Esophagus muscularis mucosa (tissue), 4 donors: ENCODE data around the gene LYRM1. TPM values are rescaled to one million over a fixed set of nuclear protein-coding genes. Genes with fewer than 3 reads are reported as not detected.

Source experiments
- DNase-seq: peaks from one replicate; pipeline ENCODE4 v3.0.0-alpha.2; 2017; ENCODE audit errors: extremely low spot score
- H3K27ac ChIP-seq, 4 donors: fragments of 200-600 bp; sonication (generic); replicated peaks in 1 of 4; 1 replicate in 3 of 4; 2 replicates in 1 of 4; pipeline ENCODE4 v1.5.1; 2016 to 2019; ENCODE audit warnings: mild to moderate bottlenecking in 1 of 4
- H3K27me3 ChIP-seq, 4 donors: fragments of 200-600 bp; sonication (generic); one replicate each; pipeline versions ENCODE4 v1.5.1 to v1.6.0; 2016 to 2019
- H3K36me3 ChIP-seq, 4 donors: fragments of 200-600 bp; sonication (generic); one replicate each; pipeline ENCODE4 v1.5.1; 2016 to 2019
- H3K4me1 ChIP-seq, 4 donors: fragments of 200-600 bp; sonication (generic); one replicate each; pipeline ENCODE4 v1.5.1; 2016 to 2019
- H3K4me3 ChIP-seq, 4 donors: fragments of 200-600 bp; sonication (generic); 1 replicate in 2 of 4; 2 replicates in 2 of 4; pipeline ENCODE4 v1.5.1; 2016 to 2019; ENCODE audit warnings: mild to moderate bottlenecking in 4 of 4, moderate library complexity in 1 of 4
- H3K9me3 ChIP-seq, 4 donors: fragments of 200-600 bp; sonication (generic); 1 replicate in 3 of 4; 2 replicates in 1 of 4; pipeline ENCODE4 v1.5.1; 2016 to 2019
- EP300 ChIP-seq: sonication (generic); formaldehyde crosslinking; IDR thresholded peaks from one replicate; pipeline ENCODE4 v1.6.1; 2017; ENCODE audit warnings: antibody characterized with exemption
- POLR2A ChIP-seq: fragments of 450-650 bp; IDR thresholded peaks from one replicate; pipeline ENCODE4 v1.6.1; 2017; ENCODE audit warnings: antibody characterized with exemption, moderate library complexity, mild to moderate bottlenecking, low read depth
- POLR2AphosphoS5 ChIP-seq, 2 donors: sonication (generic); formaldehyde crosslinking; IDR thresholded peaks; one replicate each; pipeline ENCODE4 v1.6.1; 2017; ENCODE audit warnings: antibody characterized with exemption in 2 of 2
- WGBS: methylation state at CpG from one replicate; pipeline ENCODE4 v1.1.5; 2018; 5-methylcytosine and 5-hydroxymethylcytosine counted together
- intact Hi-C: fragments of 100-400 bp; cut with DNase I; formaldehyde crosslinking; loops from one replicate; pipeline ENCODE4 v1.15.1; 2023
- total RNA-seq, 4 donors: library from RNA; depleted of rRNA; stranded (reverse); fragments of >200 nt; gene quantifications; one replicate each; pipeline versions ENCODE4 v1.1.0 to v1.2.1, GENCODE V29; 2016
- TF ChIP-seq, protein P1 (sequence below), 3 experiments: fragments of 200-600 bp in 2 of 3; fragments of 450-650 bp in 1 of 3; sonication (generic) in 2 of 3; IDR thresholded peaks; one replicate each; pipeline ENCODE4 v1.5.1; 2017 to 2019; ENCODE audit warnings: antibody characterized with exemption in 3 of 3, mild to moderate bottlenecking in 2 of 3, moderate library complexity in 1 of 3

LYRM1 gene
- total RNA-seq, 4 donors from 2014 or later: 38.9 to 69.2 (median 46.4) TPM

DNA sequence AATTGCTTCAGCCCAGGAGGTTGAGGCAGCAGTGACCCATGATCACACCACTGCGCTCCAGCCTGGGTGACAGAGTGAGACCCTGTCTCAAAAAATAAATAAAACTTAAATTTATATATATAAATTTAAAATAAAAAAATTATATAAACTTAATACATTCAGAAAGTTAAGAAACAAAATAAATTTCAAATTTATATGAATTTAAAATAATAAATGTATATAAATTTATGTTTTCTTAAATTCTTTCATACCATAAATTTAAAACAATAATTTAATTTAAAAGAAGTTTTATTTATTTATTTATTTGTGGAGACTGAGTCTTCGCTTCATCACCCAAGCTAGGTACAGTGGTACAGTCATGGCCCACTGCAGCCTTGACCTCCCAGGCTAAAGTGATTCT, 20.2 kb downstream of the LYRM1 start:
- peaks cover 0 to 18% (median 10%) of the 10 kb centered on the region in 4 donors for H3K4me1 ChIP-seq
- H3K36me3 ChIP-seq: peaks cover 6 to 55% (median 36%) of the 10 kb centered on the region in 4 donors
- intact Hi-C loops: no loop called here
- WGBS: 97% methylated on average over 2 of the region's 2 CpGs
- H3K27me3 ChIP-seq: no peaks in the 10 kb centered on the region
- TF ChIP-seq, protein P1, sequence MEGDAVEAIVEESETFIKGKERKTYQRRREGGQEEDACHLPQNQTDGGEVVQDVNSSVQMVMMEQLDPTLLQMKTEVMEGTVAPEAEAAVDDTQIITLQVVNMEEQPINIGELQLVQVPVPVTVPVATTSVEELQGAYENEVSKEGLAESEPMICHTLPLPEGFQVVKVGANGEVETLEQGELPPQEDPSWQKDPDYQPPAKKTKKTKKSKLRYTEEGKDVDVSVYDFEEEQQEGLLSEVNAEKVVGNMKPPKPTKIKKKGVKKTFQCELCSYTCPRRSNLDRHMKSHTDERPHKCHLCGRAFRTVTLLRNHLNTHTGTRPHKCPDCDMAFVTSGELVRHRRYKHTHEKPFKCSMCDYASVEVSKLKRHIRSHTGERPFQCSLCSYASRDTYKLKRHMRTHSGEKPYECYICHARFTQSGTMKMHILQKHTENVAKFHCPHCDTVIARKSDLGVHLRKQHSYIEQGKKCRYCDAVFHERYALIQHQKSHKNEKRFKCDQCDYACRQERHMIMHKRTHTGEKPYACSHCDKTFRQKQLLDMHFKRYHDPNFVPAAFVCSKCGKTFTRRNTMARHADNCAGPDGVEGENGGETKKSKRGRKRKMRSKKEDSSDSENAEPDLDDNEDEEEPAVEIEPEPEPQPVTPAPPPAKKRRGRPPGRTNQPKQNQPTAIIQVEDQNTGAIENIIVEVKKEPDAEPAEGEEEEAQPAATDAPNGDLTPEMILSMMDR (IDR thresholded peaks at IDR 0.05): no peak
- TF ChIP-seq POLR2A: no peak
- no peak for TF ChIP-seq POLR2AphosphoS5 (IDR thresholded peaks at IDR 0.05)
- no peak for TF ChIP-seq EP300
- H3K4me3 ChIP-seq: no peak overlapping the region
- DNase-seq: no peak
- H3K27ac ChIP-seq: no peak overlapping the region
- H3K9me3 ChIP-seq: no peaks in the 10 kb centered on the region

DNA sequence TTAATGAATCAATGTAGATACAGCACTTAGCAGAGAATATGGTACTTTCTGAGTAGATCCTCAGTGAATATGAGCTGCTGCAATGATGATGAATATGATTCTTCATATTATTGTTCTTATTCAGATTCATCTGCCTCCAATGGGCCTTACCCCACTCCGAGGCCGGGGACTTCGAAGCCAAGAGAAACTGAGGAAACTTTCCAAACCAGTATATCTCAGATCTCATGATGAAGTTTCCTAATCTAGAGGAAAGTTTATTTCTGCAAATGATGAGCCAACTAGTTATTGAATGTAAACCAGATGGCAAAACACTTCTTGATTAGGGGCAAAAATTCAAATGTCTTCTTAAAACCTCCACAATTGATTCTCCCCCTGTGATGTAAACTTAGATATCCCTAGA, 23.3 kb downstream of the LYRM1 start:
- Histone ChIP-seq H3K4me1 (peaks cover 0 to 3% (median 3%) of the 10 kb centered on the region in 4 donors), H3K9me3 (no peaks in the 10 kb centered on the region), H3K27me3 (no peaks in the 10 kb centered on the region), H3K36me3 (peaks cover 6 to 49% (median 35%) of the 10 kb centered on the region in 4 donors), H3K27ac (no peak overlapping the region), H3K4me3 (no peak overlapping the region)
- WGBS: 97% methylated on average over 3 of the region's 3 CpGs
- intact Hi-C loops: no loop called here
- TF ChIP-seq, protein P1 (IDR thresholded peaks at IDR 0.05): no peak
- no peak for TF ChIP-seq POLR2AphosphoS5 (IDR thresholded peaks at IDR 0.05)
- TF ChIP-seq POLR2A: no peak
- no peak for TF ChIP-seq EP300
- no peak for DNase-seq

DNA sequence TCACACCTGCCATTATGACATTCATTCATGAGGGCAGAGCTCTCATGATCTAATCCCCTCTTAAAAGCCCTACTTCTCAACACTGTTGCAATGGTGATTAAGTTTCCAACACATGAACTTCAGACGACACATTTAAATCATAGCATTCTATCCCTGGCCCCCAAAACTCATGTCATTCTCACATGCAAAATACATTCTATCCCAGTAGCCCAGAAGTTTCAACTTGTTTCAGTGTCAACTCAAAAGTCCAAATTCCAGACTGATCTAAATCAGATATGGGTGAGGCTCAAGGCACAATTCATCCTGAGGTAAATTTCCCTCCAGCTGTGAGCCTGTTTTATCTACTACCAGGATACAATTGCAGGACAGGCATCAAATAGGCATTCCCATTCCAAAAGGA, 25.2 kb downstream of the LYRM1 start:
- TF ChIP-seq EP300 (no peak), POLR2AphosphoS5 (IDR thresholded peaks at IDR 0.05) (no peak), POLR2A (no peak)
- TF ChIP-seq, protein P1 (IDR thresholded peaks at IDR 0.05): no peak
- 100% methylated on average over 1 of the region's 1 CpG for WGBS
- Histone ChIP-seq H3K4me3 (no peak overlapping the region), H3K4me1 (peaks cover 0 to 16% (median 10%) of the 10 kb centered on the region in 4 donors), H3K27me3 (no peaks in the 10 kb centered on the region), H3K27ac (no peak overlapping the region), H3K9me3 (no peaks in the 10 kb centered on the region), H3K36me3 (peaks cover 6 to 41% (median 32%) of the 10 kb centered on the region in 4 donors)
- no peak for DNase-seq
- intact Hi-C loops: no loop called here

DNA sequence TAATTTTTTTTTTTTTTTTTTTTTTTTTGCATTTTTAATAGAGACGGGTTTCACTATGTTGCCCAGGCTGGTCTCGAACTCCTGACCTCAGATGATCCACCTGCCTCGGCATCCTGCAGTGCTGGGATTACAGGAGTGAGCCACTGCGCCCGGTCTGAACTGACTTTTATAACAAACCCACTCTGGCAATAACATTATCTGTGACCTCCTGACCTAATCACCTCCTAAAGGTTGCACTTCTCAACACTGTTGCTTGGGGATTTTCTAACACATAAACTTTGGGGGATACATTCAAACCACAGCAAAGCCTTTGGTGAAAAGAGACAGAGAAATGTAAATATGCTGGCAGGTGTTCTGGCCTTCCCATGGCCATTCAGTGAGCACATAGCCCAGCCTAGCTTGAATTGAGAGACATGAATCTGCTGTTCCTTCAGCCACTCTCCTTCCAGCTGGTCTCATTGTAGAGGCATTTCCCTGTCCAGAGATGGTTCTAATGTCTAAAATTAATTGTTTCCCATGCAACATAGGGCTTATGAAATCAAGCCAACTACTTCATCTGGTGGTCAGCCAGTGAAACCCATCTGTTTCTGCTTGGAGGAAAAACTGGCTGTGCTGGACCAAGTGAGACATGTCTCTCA, 28.3 kb downstream of the LYRM1 start:
- DNase-seq: no peak
- H3K27me3 ChIP-seq: no peaks in the 10 kb centered on the region
- peaks cover 6 to 18% (median 16%) of the 10 kb centered on the region in 4 donors for H3K36me3 ChIP-seq
- TF ChIP-seq, protein P1 (IDR thresholded peaks at IDR 0.05): no peak
- TF ChIP-seq EP300: no peak
- no peak for TF ChIP-seq POLR2AphosphoS5 (IDR thresholded peaks at IDR 0.05)
- TF ChIP-seq POLR2A: no peak
- H3K4me1 ChIP-seq: peaks cover 0 to 20% (median 12%) of the 10 kb centered on the region in 4 donors
- 93% methylated on average over 5 of the region's 5 CpGs for WGBS
- peak overlapping the region in 2 of 4 donors; percentile 61 to 62 for H3K27ac ChIP-seq
- H3K4me3 ChIP-seq: no peak overlapping the region
- intact Hi-C loops: no loop called here
- no peaks in the 10 kb centered on the region for H3K9me3 ChIP-seq
